Measurements from ENCODE around the gene PTN.
"Not testable (repeated sequence)": the region's sequence is repeated elsewhere in the genome, so short reads cannot be mapped to it uniquely, and the experiment has no call there.

PTN gene

GRCh38 chr7:137258552-137258951 lies 85.0 kb downstream of the PTN start:
- no peak for DNase-seq

DNA sequence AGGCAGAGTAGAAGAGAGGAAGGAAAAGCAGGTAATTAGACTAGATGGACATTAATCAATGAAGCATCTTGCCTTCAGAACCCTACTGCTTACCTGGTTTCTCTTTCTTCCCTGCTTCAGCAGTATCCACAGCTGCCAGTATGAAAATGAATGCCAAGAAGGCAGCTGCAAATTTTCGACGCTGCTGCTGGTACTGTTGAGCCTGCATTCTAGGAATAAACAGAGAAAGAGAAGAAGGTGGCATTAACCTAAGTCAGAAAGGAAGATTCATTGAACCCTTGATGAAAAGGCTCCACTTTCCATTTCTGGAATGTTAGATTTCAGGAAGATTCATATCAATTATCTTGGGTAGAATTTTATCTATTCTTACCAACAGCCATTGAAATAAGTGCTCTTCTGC lies 88.8 kb downstream of the PTN start:
- no peak for DNase-seq

GRCh38 chr7:137245890-137246289 lies 97.6 kb downstream of the PTN start:
- no peak for DNase-seq

DNA sequence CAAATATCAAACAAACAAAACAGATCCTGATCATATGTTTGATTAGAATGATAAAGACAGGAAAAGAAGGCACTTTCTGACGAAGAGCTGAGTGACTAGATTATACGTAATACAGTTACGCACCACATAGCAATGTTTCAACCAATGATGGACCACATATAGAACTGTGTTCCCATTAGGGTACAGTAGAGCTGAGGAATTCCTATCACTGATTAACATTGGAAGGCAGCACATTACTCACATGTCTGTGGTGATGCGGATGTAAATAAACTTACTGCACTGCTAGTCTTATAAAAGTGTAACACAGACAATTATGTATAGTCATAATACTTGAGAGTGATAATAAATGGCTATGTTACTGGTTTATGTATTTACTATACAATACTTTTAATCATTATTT lies 98.3 kb downstream of the PTN start:
- no peak for DNase-seq

- DNase-seq = no peak
Observed at GRCh38 chr7:137243741-137244140, 99.8 kb downstream of the PTN start.

GRCh38 chr7:137242616-137243015 lies 100.9 kb downstream of the PTN start:
- DNase-seq = no peak

DNA sequence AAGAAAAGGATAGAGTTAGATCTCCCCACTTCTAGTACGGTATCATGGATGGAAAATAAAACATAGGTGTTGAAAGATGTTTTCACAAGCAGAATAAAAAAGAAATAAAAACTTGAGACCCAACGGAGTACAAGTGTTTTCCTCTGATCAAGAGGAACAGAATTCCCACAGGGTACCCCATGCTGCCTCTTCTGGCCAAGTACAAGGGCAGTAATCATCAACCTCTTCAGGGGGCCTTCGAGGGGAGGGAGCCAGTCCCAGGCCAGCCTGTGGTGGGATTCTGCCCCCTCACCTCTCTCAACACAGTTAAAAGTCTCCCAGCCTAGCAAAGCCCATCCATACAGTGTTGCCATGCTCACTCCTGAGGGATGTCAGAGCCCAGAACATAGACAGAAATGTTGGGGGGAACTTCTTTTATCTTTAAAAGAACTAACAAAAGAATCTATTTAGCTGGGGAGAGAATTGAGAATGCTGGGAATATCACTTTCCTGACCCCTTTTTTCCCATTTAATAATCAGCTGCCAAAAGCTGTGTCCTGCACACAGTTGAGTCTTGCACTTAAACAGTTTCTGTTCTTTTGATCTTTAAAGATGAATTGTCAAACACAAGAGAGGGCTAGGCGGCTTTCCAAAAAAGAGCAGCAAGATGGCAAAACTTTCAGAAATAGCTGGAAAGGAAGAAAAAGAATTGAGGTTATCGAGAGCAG lies 101.7 kb downstream of the PTN start:
- no peak for DNase-seq

DNA sequence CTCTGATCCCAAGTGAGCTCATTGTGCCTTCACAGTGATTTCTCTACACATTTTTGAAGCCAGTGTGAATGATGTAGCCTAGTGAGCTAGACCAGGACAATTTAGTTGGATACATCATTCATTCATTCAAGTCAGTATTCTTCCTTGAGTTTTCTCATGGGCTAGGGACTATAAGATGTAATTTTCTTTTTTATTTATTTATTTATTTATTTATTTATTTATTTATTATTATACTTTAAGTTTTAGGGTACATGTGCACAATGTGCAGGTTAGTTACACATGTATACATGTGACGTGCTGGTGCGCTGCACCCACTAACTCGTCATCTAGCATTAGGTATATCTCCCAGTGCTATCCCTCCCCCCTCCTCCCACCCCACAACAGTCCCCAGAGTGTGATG lies 104.3 kb downstream of the PTN start:
- DNase-seq = not testable (repeated sequence)

- no peak for DNase-seq
Observed at GRCh38 chr7:137235434-137235833, 108.1 kb downstream of the PTN start.

DNA sequence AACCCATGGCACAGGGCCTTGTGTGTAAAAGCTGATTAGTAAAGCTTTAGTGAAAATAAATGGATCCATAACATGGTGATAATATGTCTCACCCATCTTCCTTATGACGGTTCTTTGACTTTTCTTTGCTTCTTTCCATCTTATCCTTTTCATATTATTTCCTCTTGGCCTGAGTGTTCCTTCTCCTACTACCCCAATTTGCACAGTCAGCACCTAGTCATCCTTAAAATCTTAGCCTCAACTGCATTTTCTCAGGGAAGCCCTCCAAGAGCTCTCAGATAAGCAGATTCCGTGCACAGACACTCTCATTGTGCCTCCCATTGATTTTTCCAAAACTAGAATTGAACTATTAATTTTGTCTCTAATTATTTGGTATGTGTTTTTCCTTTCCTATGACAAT lies 112.4 kb downstream of the PTN start:
- no peak for DNase-seq

DNA sequence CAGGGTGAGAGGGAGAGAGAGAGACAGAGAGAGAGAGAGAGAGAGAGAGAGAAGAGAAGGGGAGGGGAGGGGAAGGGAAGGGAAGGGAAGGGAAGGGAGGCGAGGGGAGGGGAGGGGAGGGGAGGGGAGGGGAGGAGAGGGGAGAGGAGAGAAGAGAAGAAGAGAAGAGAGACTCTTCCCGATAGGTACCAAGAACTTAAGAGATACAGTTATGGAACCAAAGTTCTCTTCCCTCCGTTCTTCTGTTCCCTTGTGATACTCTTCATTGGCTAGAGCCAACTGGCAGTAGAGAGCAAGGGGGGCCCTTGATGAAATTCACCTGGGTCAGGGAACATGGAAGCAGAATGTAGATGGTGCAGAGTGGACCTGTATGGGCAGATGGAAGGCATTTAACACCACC lies 122.1 kb downstream of the PTN start:
- DNase-seq = no peak

- DNase-seq = no peak
Observed at GRCh38 chr7:137213744-137214143, 129.8 kb downstream of the PTN start.

- DNase-seq = no peak
Observed at GRCh38 chr7:137209151-137209817, 134.2 kb downstream of the PTN start.

- no peak for DNase-seq
Observed at GRCh38 chr7:137206770-137207169, 136.8 kb downstream of the PTN start.

DNA sequence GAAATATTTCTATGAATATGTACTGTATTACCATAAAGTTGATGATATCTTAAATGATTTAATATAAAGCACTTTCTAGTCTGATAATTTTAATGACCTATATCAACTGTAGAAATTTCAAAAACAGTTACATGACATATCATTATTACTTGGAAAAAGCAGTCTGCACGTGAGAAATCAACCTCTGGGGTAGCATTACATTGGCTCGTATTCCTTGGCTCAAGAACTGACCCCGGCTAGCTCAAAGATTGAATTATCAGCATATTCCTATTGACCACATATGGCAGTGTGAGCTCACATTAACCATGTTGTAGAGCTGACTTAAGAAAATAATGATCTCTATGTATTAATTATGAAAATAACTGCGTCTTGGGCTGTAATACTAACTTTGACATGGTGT lies 139.3 kb downstream of the PTN start:
- no peak for DNase-seq

DNA sequence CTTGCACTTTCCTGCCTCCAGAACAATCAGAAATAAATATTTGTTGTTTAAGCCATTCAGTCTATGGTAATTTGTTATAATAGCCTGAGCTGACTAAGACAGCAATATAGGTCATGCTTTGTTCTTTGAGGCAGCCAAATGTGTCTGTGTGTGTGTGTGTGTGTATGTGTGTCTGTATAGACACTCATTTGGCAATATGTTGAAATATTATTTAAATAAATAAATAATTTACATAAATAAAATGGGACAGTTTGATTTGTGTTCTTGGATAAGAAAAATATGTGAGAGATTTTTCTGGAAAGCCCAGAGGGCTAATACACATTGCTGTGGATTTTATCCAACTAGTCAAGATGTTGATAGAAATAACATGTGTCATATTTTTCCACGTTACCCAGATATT lies 140.2 kb downstream of the PTN start:
- no peak for DNase-seq

DNA sequence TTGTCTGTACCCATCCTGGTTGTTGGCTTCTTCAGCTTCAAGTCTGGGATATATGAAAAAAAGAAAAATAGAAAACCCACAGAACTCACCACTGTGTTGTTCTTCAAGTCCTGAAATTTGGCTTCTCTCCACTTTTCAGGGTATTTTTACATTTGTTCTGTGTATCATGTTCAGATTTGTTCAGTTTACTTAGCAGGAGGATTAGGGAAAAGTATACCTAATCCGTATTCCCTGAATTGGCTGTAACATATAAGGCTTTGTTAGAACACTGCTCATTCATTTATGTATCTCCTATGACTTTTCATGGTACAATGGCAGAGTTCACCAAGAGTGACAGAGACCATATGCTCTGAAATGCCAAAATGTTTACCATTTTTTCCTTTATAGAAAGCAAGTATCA lies 146.9 kb downstream of the PTN start:
- no peak for DNase-seq

DNA sequence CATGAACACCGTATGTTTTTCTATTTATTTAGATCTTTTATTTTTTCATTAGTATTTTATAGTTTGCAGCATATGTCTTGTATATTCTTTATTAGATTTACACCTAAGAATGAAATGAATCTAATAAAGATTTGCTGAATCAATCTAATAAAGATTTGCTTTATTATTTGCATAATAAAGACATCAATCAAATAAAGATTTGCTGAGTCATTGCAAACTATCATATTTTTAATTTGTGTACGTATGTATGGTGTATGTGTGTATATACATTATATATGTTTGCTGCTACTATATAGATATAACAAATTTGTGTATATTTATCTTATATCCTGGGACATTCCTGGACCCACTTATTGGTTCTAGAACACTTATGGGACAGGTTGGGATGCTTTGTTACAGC lies 147.5 kb downstream of the PTN start:
- DNase-seq = no peak

- not testable (repeated sequence) for DNase-seq
Observed at GRCh38 chr7:137181619-137182018, 161.9 kb downstream of the PTN start.

Measured in NCI-H1105 (cell line).